Trophoblast cell (in vitro differentiated cells and primary cell): Measurements from ENCODE around the gene COPA.
"Not testable (repeated sequence)": the region's sequence is repeated elsewhere in the genome, so short reads cannot be mapped to it uniquely, and the experiment has no call there.

Experiments
- DNase-seq, 2 donors: peaks; one replicate each; pipeline ENCODE4 v3.0.0-alpha.2; 2016
- H2AFZ ChIP-seq: 2 replicates; pipeline ENCODE4 v1.6.1; 2013; ENCODE audit warnings: low read length, moderate library complexity, mild to moderate bottlenecking; ENCODE audit not compliant: insufficient read depth, poor library complexity
- H2AK5ac ChIP-seq: 2 replicates; pipeline ENCODE4 v1.6.1; 2013; ENCODE audit warnings: mild to moderate bottlenecking, low read length
- H2BK120ac ChIP-seq: 2 replicates; pipeline ENCODE4 v1.6.1; 2013; ENCODE audit warnings: low read length, mild to moderate bottlenecking, moderate library complexity; ENCODE audit not compliant: insufficient read depth, poor library complexity
- H2BK12ac ChIP-seq: 2 replicates; pipeline ENCODE4 v1.6.1; 2013; ENCODE audit warnings: mild to moderate bottlenecking, low read length, moderate library complexity
- H2BK5ac ChIP-seq: 2 replicates; pipeline ENCODE4 v1.6.1; 2013; ENCODE audit warnings: low read length, low read depth, moderate library complexity, mild to moderate bottlenecking; ENCODE audit not compliant: poor library complexity
- H3K14ac ChIP-seq: 2 replicates; pipeline ENCODE4 v1.6.1; 2013; ENCODE audit warnings: mild to moderate bottlenecking, low read length
- H3K18ac ChIP-seq: 2 replicates; pipeline ENCODE4 v1.6.1; 2013; ENCODE audit warnings: mild to moderate bottlenecking, low read length
- H3K23ac ChIP-seq: 2 replicates; pipeline ENCODE4 v1.6.1; 2013; ENCODE audit warnings: low read length
- H3K27ac ChIP-seq: 2 replicates; pipeline ENCODE4 v1.5.1; 2013; ENCODE audit warnings: low read depth, mild to moderate bottlenecking, inconsistent platforms, low read length, moderate library complexity
- H3K27me3 ChIP-seq: 2 replicates; pipeline ENCODE4 v1.6.1; 2013; ENCODE audit warnings: inconsistent platforms, mild to moderate bottlenecking, low read length, moderate library complexity; ENCODE audit not compliant: insufficient read depth
- H3K36me3 ChIP-seq, 2 experiments: 1 replicate in 1 of 2; 2 replicates in 1 of 2; pipeline ENCODE4 v1.6.1; 2013; ENCODE audit warnings: low read length in 2 of 2, mild to moderate bottlenecking in 2 of 2, moderate library complexity in 1 of 2; ENCODE audit not compliant: insufficient read depth in 2 of 2, control insufficient read depth in 1 of 2
- H3K4ac ChIP-seq: 2 replicates; pipeline ENCODE4 v1.6.1; 2013; ENCODE audit warnings: low read depth, mild to moderate bottlenecking, low read length, moderate library complexity
- H3K4me1 ChIP-seq, 2 experiments: 1 replicate in 1 of 2; 2 replicates in 1 of 2; pipeline ENCODE4 v1.6.1; 2013; ENCODE audit warnings: low read length in 2 of 2, mild to moderate bottlenecking in 2 of 2, moderate library complexity in 1 of 2; ENCODE audit not compliant: insufficient read depth in 2 of 2, control insufficient read depth in 1 of 2
- H3K4me2 ChIP-seq: 2 replicates; pipeline ENCODE4 v1.6.1; 2013; ENCODE audit warnings: inconsistent platforms, mild to moderate bottlenecking, low read length, moderate library complexity
- H3K4me3 ChIP-seq: 2 replicates; pipeline ENCODE4 v1.5.1; 2013; ENCODE audit warnings: mild to moderate bottlenecking, low read depth, low read length, inconsistent platforms
- H3K79me1 ChIP-seq: one replicate; pipeline ENCODE4 v1.6.1; 2013; ENCODE audit warnings: low read length
- H3K79me2 ChIP-seq: 2 replicates; pipeline ENCODE4 v1.6.1; 2013; ENCODE audit warnings: low read length, mild to moderate bottlenecking; ENCODE audit not compliant: control insufficient read depth, insufficient read depth, poor library complexity
- H3K9ac ChIP-seq: 2 replicates; pipeline ENCODE4 v1.6.1; 2013; ENCODE audit warnings: mild to moderate bottlenecking, low read length
- H3K9me3 ChIP-seq: 2 replicates; pipeline ENCODE4 v1.6.1; 2013; ENCODE audit warnings: low read depth, mild to moderate bottlenecking, control low read depth, inconsistent platforms, low read length; ENCODE audit not compliant: insufficient read depth
- H4K12ac ChIP-seq: 2 replicates; pipeline ENCODE4 v1.6.1; 2013; ENCODE audit warnings: low read depth, mild to moderate bottlenecking, low read length, moderate library complexity
- H4K8ac ChIP-seq: 2 replicates; pipeline ENCODE4 v1.6.1; 2013; ENCODE audit warnings: low read depth, mild to moderate bottlenecking, low read length, moderate library complexity
- H4K91ac ChIP-seq: one replicate; pipeline ENCODE4 v1.6.1; 2013; ENCODE audit warnings: low read depth, mild to moderate bottlenecking, low read length, moderate library complexity
- WGBS: extraction: QIAGEN DNeasy Blood & Tissue Kit; methylation state at CpG from one replicate; pipeline ENCODE4 v1.1.7; 2013; ENCODE audit warnings: missing lambda C conversion rate; ENCODE audit not compliant: insufficient read length, insufficient coverage; ENCODE audit errors: extremely low coverage; 5-methylcytosine and 5-hydroxymethylcytosine counted together

Gene COPA

DNA sequence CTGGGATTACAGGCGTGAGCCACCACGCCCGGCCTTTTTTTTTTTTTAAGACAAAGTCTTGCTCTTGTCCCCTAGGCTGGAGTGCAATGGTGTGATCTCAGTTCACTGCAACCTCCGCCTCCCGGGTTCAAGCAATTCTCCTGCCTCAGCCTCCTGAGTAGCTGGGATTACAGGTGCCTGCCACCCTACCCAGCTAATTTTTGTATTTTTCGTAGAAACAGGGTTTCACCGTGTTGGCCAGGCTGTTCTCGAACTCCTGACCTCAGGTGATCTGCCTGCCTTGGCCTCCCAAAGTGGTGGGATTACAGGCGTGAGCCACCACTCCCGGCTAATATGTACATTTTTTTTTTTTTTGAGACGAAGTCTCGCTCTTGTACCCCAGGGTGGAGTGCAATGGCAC lies 55.3 kb downstream of the COPA start:
- H3K23ac ChIP-seq, H2BK5ac ChIP-seq, H2AFZ ChIP-seq, DNase-seq, H3K4me2 ChIP-seq, H3K79me1 ChIP-seq, H2AK5ac ChIP-seq, H3K4me1 ChIP-seq, H3K27ac ChIP-seq, H3K4me3 ChIP-seq, H3K9me3 ChIP-seq, H3K14ac ChIP-seq, H3K18ac ChIP-seq, H3K4ac ChIP-seq, H4K8ac ChIP-seq, H4K12ac ChIP-seq, H3K9ac ChIP-seq, H2BK12ac ChIP-seq, H2BK120ac ChIP-seq, H3K27me3 ChIP-seq, H4K91ac ChIP-seq, H3K79me2 ChIP-seq: not testable (repeated sequence)
- WGBS = no CpG with 5 or more reads among the region's 12 CpGs
- peaks cover 20 to 35% of the 10 kb centered on the region in 2 experiments for H3K36me3 ChIP-seq

DNA sequence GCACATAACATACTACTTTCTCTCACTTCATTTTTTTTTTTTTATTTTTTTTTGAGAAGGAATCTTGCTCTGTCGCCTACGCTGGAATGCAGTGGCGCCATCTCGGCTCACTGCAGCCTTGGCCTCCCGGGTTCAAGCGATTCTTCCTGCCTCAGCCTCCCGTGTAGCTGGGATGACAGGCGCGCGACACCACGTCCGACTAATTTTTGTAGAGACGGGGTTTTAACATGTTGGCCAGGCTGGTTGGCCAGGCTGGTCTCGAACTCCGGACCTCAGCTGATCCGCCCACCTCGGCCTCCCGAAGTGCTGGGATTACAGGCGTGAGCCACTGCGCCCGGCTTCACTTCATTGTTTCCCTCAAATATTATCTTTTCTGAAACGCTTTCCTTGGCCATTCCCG lies 57.5 kb downstream of the COPA start:
- Histone ChIP-seq H3K4me2 (no peak overlapping the region), H3K9ac (no peak overlapping the region), H3K4ac (no peak overlapping the region), H3K36me3 (peaks cover 17 to 31% of the 10 kb centered on the region in 2 experiments), H2BK120ac (no peak overlapping the region), H3K79me2 (peaks cover 5% of the 10 kb centered on the region), H2BK5ac (no peak overlapping the region), H3K4me3 (no peak overlapping the region), H3K27ac (no peak overlapping the region), H3K79me1 (peaks cover 5% of the 10 kb centered on the region), H4K91ac (no peak overlapping the region), H2AK5ac (no peak overlapping the region), H2BK12ac (no peak overlapping the region), H3K9me3 (no peaks in the 10 kb centered on the region), H3K4me1 (peaks cover 4 to 5% of the 10 kb centered on the region in 2 experiments), H2AFZ (no peak overlapping the region), H3K14ac (no peak overlapping the region), H3K18ac (no peak overlapping the region), H3K27me3 (no peaks in the 10 kb centered on the region), H3K23ac (no peak overlapping the region), H4K12ac (no peak overlapping the region), H4K8ac (no peak overlapping the region)
- 100% methylated on average over 1 of the region's 23 CpGs for WGBS
- DNase-seq = no peak

DNA sequence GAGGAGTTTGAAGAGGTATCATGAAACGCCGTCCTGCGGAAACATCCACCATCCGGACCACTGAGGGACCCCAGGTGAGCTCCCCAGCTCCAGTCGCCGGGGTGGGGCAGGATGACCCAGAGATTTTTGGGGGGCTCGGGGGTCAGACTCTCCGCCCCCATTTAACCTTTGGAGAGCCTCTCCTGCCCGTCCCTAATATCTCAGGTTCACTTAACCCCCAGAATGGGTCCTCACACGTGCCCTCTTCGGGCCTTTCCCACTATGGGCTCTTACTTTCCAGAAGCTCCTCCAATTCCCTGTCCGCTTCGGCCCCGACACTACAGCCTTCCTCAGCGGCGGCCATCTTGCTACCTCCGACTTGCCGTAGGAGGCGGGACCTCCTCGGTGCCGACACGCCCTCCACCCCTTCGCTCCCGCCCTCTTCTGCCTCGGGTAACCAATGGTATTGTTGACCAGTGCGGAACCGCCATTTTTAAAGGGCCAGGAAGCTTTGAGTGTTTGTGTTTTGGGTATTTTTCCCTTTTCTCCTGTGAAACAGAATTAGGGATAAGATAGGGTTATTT lies 58.2 kb downstream of the COPA start, which contains the start of gene PEX19:
PEX19 (minus strand) TSS at position 352 of the 563 bp plus-strand sequence; CDS start at position 343, 9 bp downstream.
- Histone ChIP-seq H3K27ac (peak within 1 kb of the TSS; percentile 32), H3K9ac (peak within 1 kb of the TSS; percentile 88), H4K91ac (peak within 1 kb of the TSS; percentile 65), H2AK5ac (peak within 1 kb of the TSS; percentile 1), H2BK120ac (peak within 1 kb of the TSS; percentile 35), H3K79me1 (peaks cover 5% of the 10 kb centered on the region), H2AFZ (peak within 1 kb of the TSS; percentile 79), H3K9me3 (no peaks in the 10 kb centered on the region), H4K8ac (peak within 1 kb of the TSS; percentile 97), H2BK12ac (no peak within 1 kb of the TSS), H3K79me2 (peaks cover 5% of the 10 kb centered on the region), H3K4me3 (peak within 1 kb of the TSS; percentile 82), H3K14ac (peak within 1 kb of the TSS; percentile 75), H3K4ac (peak within 1 kb of the TSS; percentile 57), H3K27me3 (no peaks in the 10 kb centered on the region), H2BK5ac (peak within 1 kb of the TSS; percentile 57), H3K4me1 (peaks cover 4 to 5% of the 10 kb centered on the region in 2 experiments), H4K12ac (peak within 1 kb of the TSS; percentile 80), H3K18ac (peak within 1 kb of the TSS; percentile 66), H3K4me2 (peak within 1 kb of the TSS; percentile 63), H3K23ac (no peak within 1 kb of the TSS), H3K36me3 (peaks cover 16 to 31% of the 10 kb centered on the region in 2 experiments)
- DNase-seq = peak; percentile 89 to 96
- no CpG with 5 or more reads among the region's 27 CpGs for WGBS

DNA sequence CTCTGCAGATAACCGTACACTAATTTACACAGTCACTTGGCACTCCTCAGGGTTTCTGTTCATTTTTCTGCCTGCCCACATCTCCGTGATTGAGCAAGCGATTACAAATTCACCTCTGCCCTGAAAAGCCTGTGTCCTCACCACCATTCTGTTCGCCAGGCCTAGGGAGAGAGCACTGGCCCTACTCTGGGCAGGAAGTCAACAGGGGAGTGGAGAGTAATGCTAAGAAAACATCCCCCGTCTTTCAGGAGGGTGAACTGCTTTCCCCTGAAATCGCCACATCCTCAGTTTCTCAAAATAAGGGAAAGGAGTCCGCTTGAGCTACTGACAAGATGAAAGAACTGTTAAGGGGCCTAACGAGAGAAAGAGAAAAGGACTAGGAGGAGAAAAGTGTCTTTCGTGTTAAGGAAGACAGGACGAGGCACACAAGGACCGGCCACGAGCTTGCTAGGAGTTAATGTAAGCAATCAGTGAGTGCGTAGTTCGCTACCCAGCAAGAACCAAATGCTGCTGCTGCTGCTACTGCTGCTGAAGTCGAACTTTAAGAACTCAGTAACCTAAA lies 58.7 kb downstream of the COPA start:
- Histone ChIP-seq H4K8ac (peak overlapping the region; percentile 97), H3K23ac (no peak overlapping the region), H3K18ac (peak overlapping the region; percentile 66), H3K9me3 (no peaks in the 10 kb centered on the region), H2AFZ (peak overlapping the region; percentile 79), H4K91ac (peak overlapping the region; percentile 65), H3K27ac (peak overlapping the region; percentile 32), H3K4me2 (peak overlapping the region; percentile 63), H3K4me1 (peaks cover 4 to 5% of the 10 kb centered on the region in 2 experiments), H2BK5ac (no peak overlapping the region), H3K79me2 (peaks cover 5% of the 10 kb centered on the region), H3K9ac (peak overlapping the region; percentile 88), H3K27me3 (no peaks in the 10 kb centered on the region), H2BK120ac (peak overlapping the region; percentile 35), H3K36me3 (peaks cover 16 to 31% of the 10 kb centered on the region in 2 experiments), H3K14ac (peak overlapping the region; percentile 75), H2BK12ac (no peak overlapping the region), H3K4ac (peak overlapping the region; percentile 57), H3K79me1 (peaks cover 5% of the 10 kb centered on the region), H2AK5ac (peak overlapping the region; percentile 1), H4K12ac (peak overlapping the region; percentile 80), H3K4me3 (peak overlapping the region; percentile 82)
- DNase-seq = peak; percentile 77 to 89
- no CpG with 5 or more reads among the region's 15 CpGs for WGBS
